Stomach (tissue), 9 donors: ENCODE measurements around the gene PAK1IP1. TPM values are rescaled to one million over a fixed set of nuclear protein-coding genes. Genes with fewer than 3 reads are reported as not detected.

Source experiments
- DNase-seq, 2 donors: peaks; one replicate each; pipeline versions ENCODE4 v3.0.0 to v3.0.0-alpha.2; 2013 to 2019
- H3K27ac ChIP-seq, 5 donors: fragments of 200-600 bp in 4 of 5; sonication (generic) in 4 of 5; one replicate each; pipeline ENCODE4 v1.5.1; 2013 to 2019; ENCODE audit warnings: mild to moderate bottlenecking in 1 of 5, moderate library complexity in 1 of 5
- H3K27me3 ChIP-seq, 3 donors: fragments of 200-600 bp; sonication (generic); one replicate each; pipeline ENCODE4 v1.5.1; 2017 to 2019; ENCODE audit warnings: mixed run types in 1 of 3
- H3K36me3 ChIP-seq, 4 donors: fragments of 200-600 bp; sonication (generic); 1 replicate in 3 of 4; 2 replicates in 1 of 4; pipeline ENCODE4 v1.5.1; 2016 to 2019
- H3K4me1 ChIP-seq, 4 donors: fragments of 200-600 bp; sonication (generic); one replicate each; pipeline ENCODE4 v1.5.1; 2016 to 2019
- H3K4me3 ChIP-seq, 4 donors: fragments of 200-600 bp; sonication (generic) in 3 of 4; one replicate each; pipeline ENCODE4 v1.5.1; 2016 to 2019; ENCODE audit warnings: mild to moderate bottlenecking in 1 of 4
- H3K9me3 ChIP-seq, 4 donors: fragments of 200-600 bp; sonication (generic); one replicate each; pipeline ENCODE4 v1.5.1; 2016 to 2019
- CTCF ChIP-seq, 7 experiments: fragments of 450-650 bp in 4 of 7; fragments of 200-600 bp in 3 of 7; sonication (generic) in 3 of 7; IDR thresholded peaks; one replicate each; pipeline ENCODE4 v1.5.1; 2016 to 2019; ENCODE audit warnings: antibody characterized with exemption in 7 of 7, control low read depth in 2 of 7, mild to moderate bottlenecking in 1 of 7
- EP300 ChIP-seq: sonication (generic); formaldehyde crosslinking; IDR thresholded peaks from one replicate; pipeline ENCODE4 v1.6.1; 2017; ENCODE audit warnings: antibody characterized with exemption
- POLR2A ChIP-seq, 4 donors: fragments of 450-650 bp; IDR thresholded peaks; one replicate each; pipeline ENCODE4 v1.6.1; 2016; ENCODE audit warnings: antibody characterized with exemption in 4 of 4, control low read depth in 2 of 4, mild to moderate bottlenecking in 1 of 4, moderate library complexity in 1 of 4
- POLR2AphosphoS5 ChIP-seq, 3 donors: sonication (generic); formaldehyde crosslinking; IDR thresholded peaks; one replicate each; pipeline ENCODE4 v1.6.1; 2016; ENCODE audit warnings: antibody characterized with exemption in 3 of 3
- WGBS, 5 donors: extraction: QIAGEN DNeasy Blood & Tissue Kit in 3 of 5; methylation state at CpG; one replicate each; pipeline versions ENCODE4 v1.1.5 to v1.1.7; 2013 to 2018; 5-methylcytosine and 5-hydroxymethylcytosine counted together
- intact Hi-C: fragments of 100-400 bp; cut with DNase I; formaldehyde crosslinking; loops from one replicate; pipeline ENCODE4 v1.15.1; 2023; ENCODE audit warnings: low total_unique reads
- polyA plus RNA-seq, 3 donors: library from polyadenylated mRNA; stranded (reverse); fragments of 200-250 nt; gene quantifications; one replicate each; pipeline ENCODE4 v1.2.3, GENCODE V29; 2013
- total RNA-seq, 5 donors: library from RNA; depleted of rRNA; stranded (reverse); fragments of >200 nt; gene quantifications; one replicate each; pipeline versions ENCODE4 v1.1.0 to v1.2.3, GENCODE V29; 2014 to 2016
- donor health status: healthy with polysubstance abuse.
- donor health status: Bipolar disorder and iron deficiency.
- donor health status: healthy.

PAK1IP1 gene
- total and polyA plus RNA-seq, 8 donors, result 1.3 to 13.9 (median 11.2) TPM; not detected in 1

DNA sequence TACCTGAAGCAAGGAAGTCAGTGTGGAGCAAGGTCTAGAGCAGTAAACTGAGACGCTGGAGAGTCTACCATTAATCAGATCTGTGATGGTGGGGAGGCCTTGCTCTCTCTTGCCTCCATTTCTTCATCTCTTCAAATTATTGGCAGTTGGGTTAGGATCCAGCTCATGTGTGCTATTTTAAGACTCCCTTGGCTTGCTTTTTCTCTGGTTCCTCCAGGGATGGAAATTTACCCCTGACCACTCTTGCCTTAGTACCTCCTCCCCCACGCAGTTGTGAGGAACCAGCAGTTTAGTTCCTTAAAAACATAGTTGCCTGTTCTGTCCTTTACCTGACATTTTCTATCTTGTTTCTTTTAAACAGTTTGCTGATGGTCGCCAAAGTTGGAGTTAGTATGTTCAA, 35.5 kb downstream of the PAK1IP1 start:
- no peak for DNase-seq
- Histone ChIP-seq H3K4me1 (peaks cover 4 to 22% (median 7%) of the 10 kb centered on the region in 4 donors), H3K4me3 (no peak overlapping the region), H3K9me3 (no peaks in the 10 kb centered on the region), H3K27me3 (no peaks in the 10 kb centered on the region), H3K36me3 (peaks cover 29 to 91% (median 87%) of the 10 kb centered on the region in 4 donors), H3K27ac (no peak overlapping the region)
- intact Hi-C loops, result no loop called here
- WGBS, 5 donors, result 80 to 95% (median 86%) methylated on average over 3 of the region's 3 CpGs
- TF ChIP-seq POLR2AphosphoS5 (IDR thresholded peaks at IDR 0.05) (no peak), POLR2A (IDR thresholded peaks at IDR 0.05) (no peak), CTCF (IDR thresholded peaks at IDR 0.05) (no peak), EP300 (no peak)

- WGBS, 5 donors, result 92 to 95% (median 94%) methylated on average over 17 of the region's 17 CpGs
Measured at GRCh38 chr6:10733151-10733715, 38.5 kb downstream of the PAK1IP1 start.

DNA sequence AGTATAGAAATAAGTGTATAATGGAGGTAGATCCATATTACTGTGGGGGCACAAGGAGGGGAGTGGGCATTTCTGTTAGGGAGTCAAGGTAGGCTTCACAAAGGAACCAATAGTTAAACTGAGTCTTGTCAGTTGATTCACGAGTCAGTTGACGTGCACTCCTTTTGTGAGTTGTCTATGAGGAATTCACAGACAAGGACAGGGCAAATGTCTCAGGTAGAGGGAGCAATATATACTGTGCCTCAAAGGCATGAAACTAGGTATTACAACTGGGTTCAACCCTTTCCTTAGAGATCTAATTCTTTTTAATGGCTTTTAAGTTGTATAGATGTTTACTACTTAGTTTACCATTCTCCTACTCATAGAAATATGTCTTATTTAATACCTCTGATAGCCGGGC, 39.1 kb downstream of the PAK1IP1 start:
- intact Hi-C loops, result no loop called here
- 91 to 98% (median 95%) methylated on average over 3 of the region's 3 CpGs for WGBS, 5 donors
- no peak for TF ChIP-seq POLR2AphosphoS5 (IDR thresholded peaks at IDR 0.05)
- no peak for TF ChIP-seq POLR2A (IDR thresholded peaks at IDR 0.05)
- no peak for TF ChIP-seq CTCF (IDR thresholded peaks at IDR 0.05)
- TF ChIP-seq EP300, result no peak
- H3K4me3 ChIP-seq, result no peak overlapping the region
- no peaks in the 10 kb centered on the region for H3K4me1 ChIP-seq
- DNase-seq, result no peak
- H3K27ac ChIP-seq, result no peak overlapping the region
- peaks cover 17 to 56% (median 52%) of the 10 kb centered on the region in 4 donors for H3K36me3 ChIP-seq
- H3K27me3 ChIP-seq, result no peaks in the 10 kb centered on the region
- no peaks in the 10 kb centered on the region for H3K9me3 ChIP-seq

More at GRCh38 chr6:10733151-10733715, 38.5 kb downstream of the PAK1IP1 start:
- H3K9me3 ChIP-seq, result no peaks in the 10 kb centered on the region
- no peak overlapping the region for H3K27ac ChIP-seq
- no peak for DNase-seq
- intact Hi-C loops, result no loop called here
- H3K4me3 ChIP-seq, result no peak overlapping the region
- no peaks in the 10 kb centered on the region for H3K4me1 ChIP-seq
- TF ChIP-seq CTCF (IDR thresholded peaks at IDR 0.05) (no peak), POLR2AphosphoS5 (IDR thresholded peaks at IDR 0.05) (no peak), POLR2A (IDR thresholded peaks at IDR 0.05) (no peak), EP300 (no peak)
- H3K36me3 ChIP-seq, result peaks cover 17 to 62% (median 58%) of the 10 kb centered on the region in 4 donors
- no peaks in the 10 kb centered on the region for H3K27me3 ChIP-seq

DNA sequence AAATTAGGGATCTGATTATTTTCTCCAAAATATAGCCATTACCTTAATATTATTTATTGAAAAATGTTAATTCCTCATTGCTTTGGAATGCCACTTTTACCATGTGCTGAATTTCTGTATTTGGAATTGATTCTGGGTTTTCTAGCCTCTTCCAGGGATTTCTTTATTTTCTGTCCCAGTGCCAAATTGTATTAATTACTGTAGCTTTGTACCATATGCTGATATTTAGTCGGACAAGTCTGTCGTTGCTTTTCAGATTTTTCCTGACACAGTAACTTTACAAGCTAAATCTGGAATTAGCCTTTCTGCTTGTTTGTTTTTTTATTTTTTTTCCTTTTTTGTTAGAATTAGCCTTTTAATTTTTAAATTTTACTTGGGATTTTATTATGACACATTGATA, 42.0 kb downstream of the PAK1IP1 start:
- no peaks in the 10 kb centered on the region for H3K27me3 ChIP-seq
- no peaks in the 10 kb centered on the region for H3K9me3 ChIP-seq
- DNase-seq, result no peak
- H3K36me3 ChIP-seq, result peaks cover 0 to 30% (median 29%) of the 10 kb centered on the region in 4 donors
- no peak overlapping the region for H3K27ac ChIP-seq
- no peaks in the 10 kb centered on the region for H3K4me1 ChIP-seq
- no peak overlapping the region for H3K4me3 ChIP-seq
- 85 to 96% (median 90%) methylated on average over 2 of the region's 2 CpGs for WGBS, 5 donors
- intact Hi-C loops, result no loop called here
- TF ChIP-seq CTCF (IDR thresholded peaks at IDR 0.05) (no peak), POLR2AphosphoS5 (IDR thresholded peaks at IDR 0.05) (no peak), EP300 (no peak)
